ENCODE results near the gene PLAA.

DNA sequence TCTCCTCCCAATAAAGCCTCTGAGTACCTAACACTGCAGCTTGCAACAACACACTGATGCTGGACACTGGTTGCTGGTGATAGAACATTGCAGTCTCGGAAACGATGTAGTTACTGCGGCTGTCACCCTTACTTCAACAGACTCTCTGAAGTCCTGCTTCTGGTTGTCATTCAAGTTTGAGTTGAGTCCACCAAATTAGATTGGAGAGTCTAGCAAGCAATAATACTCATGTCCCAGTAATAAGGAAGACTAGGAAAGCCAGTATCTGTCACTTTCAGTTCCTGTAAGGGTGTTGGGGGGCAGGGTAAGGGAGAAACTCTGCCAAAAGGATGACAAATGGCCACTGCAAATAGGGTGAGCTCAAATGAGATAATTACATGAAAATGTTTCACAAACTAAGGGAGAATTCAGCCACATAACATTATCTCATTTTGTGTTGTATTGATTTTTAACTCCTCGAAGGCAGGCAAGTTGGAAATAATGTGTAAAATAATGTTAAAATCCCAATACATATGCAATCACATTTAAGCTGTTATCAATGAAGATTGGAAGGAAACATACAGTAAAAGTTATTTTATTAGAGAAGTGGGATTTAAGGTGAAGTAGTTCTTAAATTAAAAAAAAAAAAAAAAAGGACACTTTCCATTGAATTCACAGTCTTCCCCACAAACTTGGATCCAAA, 8.3 kb upstream of the PLAA start:
- TF ChIP-seq, protein P1, sequence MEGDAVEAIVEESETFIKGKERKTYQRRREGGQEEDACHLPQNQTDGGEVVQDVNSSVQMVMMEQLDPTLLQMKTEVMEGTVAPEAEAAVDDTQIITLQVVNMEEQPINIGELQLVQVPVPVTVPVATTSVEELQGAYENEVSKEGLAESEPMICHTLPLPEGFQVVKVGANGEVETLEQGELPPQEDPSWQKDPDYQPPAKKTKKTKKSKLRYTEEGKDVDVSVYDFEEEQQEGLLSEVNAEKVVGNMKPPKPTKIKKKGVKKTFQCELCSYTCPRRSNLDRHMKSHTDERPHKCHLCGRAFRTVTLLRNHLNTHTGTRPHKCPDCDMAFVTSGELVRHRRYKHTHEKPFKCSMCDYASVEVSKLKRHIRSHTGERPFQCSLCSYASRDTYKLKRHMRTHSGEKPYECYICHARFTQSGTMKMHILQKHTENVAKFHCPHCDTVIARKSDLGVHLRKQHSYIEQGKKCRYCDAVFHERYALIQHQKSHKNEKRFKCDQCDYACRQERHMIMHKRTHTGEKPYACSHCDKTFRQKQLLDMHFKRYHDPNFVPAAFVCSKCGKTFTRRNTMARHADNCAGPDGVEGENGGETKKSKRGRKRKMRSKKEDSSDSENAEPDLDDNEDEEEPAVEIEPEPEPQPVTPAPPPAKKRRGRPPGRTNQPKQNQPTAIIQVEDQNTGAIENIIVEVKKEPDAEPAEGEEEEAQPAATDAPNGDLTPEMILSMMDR (IDR thresholded peaks at IDR 0.05), result no peak
- TF ChIP-seq POLR2A (IDR thresholded peaks at IDR 0.05), result no peak
